Activated T-helper 2 cell treated with anti-CD3 and anti-CD28 coated beads, Interferon-gamma antibody, Interleukin-2, Interleukin-4, amounts not matched to agents 10 μg/mL and 5 μg/mL and 100 μg/mL, durations not matched to agents 14 hours and 24 hours and 36 hours (primary cell): ENCODE data around the gene TNS4. TPM values are rescaled to one million over a fixed set of nuclear protein-coding genes. Genes with fewer than 3 reads are reported as not detected.
A peak's percentile ranks its signal among the peaks of the same experiment; 100 is the strongest.

Source experiments
- DNase-seq: peaks from one replicate; pipeline ENCODE4 v3.0.0; 2021; ENCODE audit warnings: low spot score
- H3K27ac Mint-ChIP-seq: one replicate; pipeline ENCODE4 v1.8.0; 2021; ENCODE audit warnings: mixed read lengths
- H3K27me3 Mint-ChIP-seq: one replicate; pipeline ENCODE4 v1.8.0; 2021; ENCODE audit warnings: low read depth, mixed read lengths
- H3K36me3 Mint-ChIP-seq: one replicate; pipeline ENCODE4 v1.8.0; 2021; ENCODE audit warnings: low read depth, mixed read lengths
- H3K4me1 Mint-ChIP-seq: one replicate; pipeline ENCODE4 v1.8.0; 2021; ENCODE audit warnings: low read depth, mixed read lengths
- H3K4me3 Mint-ChIP-seq: one replicate; pipeline ENCODE4 v1.8.0; 2021; ENCODE audit warnings: low read depth, mild to moderate bottlenecking, moderate library complexity, mixed read lengths
- H3K9me3 Mint-ChIP-seq: one replicate; pipeline ENCODE4 v1.8.0; 2021; ENCODE audit warnings: mixed read lengths
- intact Hi-C: fragments of 100-400 bp; cut with micrococcal nuclease; formaldehyde crosslinking; loops from one replicate; pipeline ENCODE4 v1.15.1; 2023
- total RNA-seq: library from RNA; stranded (reverse); gene quantifications from 2 replicates; pipeline ENCODE4 v1.2.3, GENCODE V29; 2022

The TNS4 gene
- total RNA-seq, 1 donor from 2014 or later, result 9.0 TPM

DNA sequence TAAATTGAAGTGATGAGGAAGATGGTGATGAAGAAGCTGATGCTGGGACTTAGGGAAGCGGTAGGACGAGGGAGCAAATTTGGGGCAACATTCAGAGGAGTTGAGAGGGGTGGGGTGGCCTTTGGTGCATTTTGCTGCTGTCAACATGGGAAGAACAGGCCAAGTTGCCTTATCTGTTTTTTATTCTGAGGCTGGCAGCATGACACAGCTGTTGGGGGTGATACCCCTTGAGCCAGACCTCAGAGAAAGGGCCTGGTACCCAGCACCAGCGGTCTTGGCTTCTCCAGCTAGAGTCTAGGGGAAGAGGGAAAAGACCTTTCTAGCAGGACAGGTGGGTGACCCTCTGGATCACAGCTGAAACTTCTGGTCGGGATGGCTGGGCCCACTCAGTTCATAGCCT is 53.6 kb downstream of the TNS4 start:
- Mint-ChIP-seq H3K27me3 (no peaks in the 10 kb centered on the region), H3K27ac (peak overlapping the region; percentile 53), H3K9me3 (no peaks in the 10 kb centered on the region), H3K36me3 (peaks cover 19% of the 10 kb centered on the region), H3K4me1 (peaks cover 49% of the 10 kb centered on the region), H3K4me3 (peak overlapping the region; percentile 10)
- intact Hi-C loops, result loop anchor here (5.0 kb wide), 2 partner anchors 34 to 86 kb away; partner anchors contain the start of gene GJD3
- DNase-seq, result no peak

DNA sequence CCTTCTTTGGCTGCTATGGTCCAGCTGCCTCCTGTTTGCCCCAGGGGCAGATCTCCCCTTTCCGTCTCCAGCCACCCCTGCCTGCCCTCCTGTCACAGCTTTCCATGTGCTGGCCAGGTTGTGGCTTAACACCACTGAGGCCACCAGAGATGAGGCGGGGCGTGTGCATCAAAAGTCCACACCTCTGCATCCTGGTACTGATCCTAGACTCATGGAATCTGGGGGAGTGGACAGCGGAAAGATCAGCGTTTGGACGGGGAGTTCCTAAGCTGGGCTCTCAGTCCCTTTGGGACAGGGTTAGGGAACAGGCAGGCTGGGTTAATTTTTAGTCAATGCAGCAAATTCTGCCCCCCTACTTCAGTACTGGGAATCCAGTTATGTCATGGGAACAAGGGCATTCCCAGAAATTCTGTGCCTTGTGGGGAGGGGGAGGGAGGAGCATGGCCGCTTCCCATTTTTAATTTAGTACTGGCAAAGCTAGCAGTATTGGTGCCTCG is 54.2 kb downstream of the TNS4 start:
- no peak overlapping the region for H3K4me3 Mint-ChIP-seq
- no peak for DNase-seq
- H3K36me3 Mint-ChIP-seq, result peaks cover 13% of the 10 kb centered on the region
- intact Hi-C loops, result loop anchor here (5.0 kb wide), 2 partner anchors 35 to 85 kb away; partner anchors contain the start of gene GJD3
- no peaks in the 10 kb centered on the region for H3K9me3 Mint-ChIP-seq
- no peak overlapping the region for H3K27ac Mint-ChIP-seq
- peaks cover 46% of the 10 kb centered on the region for H3K4me1 Mint-ChIP-seq
- H3K27me3 Mint-ChIP-seq, result no peaks in the 10 kb centered on the region

GRCh38 chr17:40445751-40446468 is 55.5 kb downstream of the TNS4 start:
- H3K4me3 Mint-ChIP-seq, result peak overlapping the region; percentile 84
- H3K4me1 Mint-ChIP-seq, result peaks cover 42% of the 10 kb centered on the region

DNA sequence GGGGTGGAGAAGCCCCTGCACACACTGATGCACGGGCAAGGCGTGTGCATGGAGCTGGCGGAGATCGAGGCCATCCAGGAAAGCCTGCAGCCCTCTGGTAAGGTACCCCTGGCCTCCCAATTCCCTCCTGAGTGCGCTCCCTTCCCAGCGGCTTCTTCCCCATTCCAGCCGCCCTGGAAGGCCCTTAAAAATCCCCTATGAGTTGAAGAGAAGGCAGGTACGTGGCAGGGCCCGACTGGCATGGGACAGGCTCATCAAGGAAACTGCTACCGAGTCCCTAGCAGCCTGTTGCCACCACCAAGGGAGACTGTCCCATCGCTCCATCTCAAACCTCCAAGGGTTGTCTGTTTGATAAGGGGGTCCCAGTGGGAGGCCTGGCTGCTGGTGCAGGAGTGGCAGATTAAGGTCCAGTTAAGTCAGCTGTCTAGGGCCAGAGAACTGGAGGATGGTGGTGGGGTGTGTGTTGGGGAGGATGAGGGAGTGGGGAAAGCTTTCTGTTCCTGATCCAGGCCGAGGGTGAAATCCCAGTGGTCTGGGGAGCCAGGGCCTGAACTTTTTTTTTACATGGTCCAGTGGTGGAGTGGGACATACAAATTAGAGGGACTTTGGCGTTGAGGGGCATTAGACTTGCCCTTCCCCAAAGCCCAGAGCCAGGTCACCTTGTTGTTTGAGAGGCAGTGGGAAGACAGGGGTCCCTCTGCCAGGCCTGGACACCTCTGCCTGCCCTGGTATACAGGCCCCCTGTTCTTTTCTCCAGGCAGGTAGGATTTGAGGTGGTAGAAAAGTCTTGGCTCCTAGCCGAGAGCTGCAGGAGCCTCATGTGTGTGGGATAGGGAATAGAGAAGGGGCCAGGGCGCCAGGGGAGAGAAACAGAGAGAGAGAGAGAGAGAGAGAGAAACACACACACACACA is 57.2 kb downstream of the TNS4 start:
- Mint-ChIP-seq H3K4me3 (peak overlapping the region; percentile 84), H3K36me3 (peaks cover 4% of the 10 kb centered on the region), H3K9me3 (no peaks in the 10 kb centered on the region), H3K4me1 (peaks cover 41% of the 10 kb centered on the region), H3K27ac (peak overlapping the region; percentile 89), H3K27me3 (no peaks in the 10 kb centered on the region)
- DNase-seq, result peak; percentile 23
- intact Hi-C loops, result loop anchor here (2.0 to 5.0 kb wide), 2 partner anchors 17 to 42 kb away; no protein-coding TSS in a partner anchor

More at GRCh38 chr17:40445751-40446468, 55.5 kb downstream of the TNS4 start:
- no peaks in the 10 kb centered on the region for H3K9me3 Mint-ChIP-seq
- H3K27ac Mint-ChIP-seq, result peak overlapping the region; percentile 89
- intact Hi-C loops, result loop anchor here (1.0 to 5.0 kb wide), 3 partner anchors 36 to 85 kb away; partner anchors contain the start of gene GJD3
- DNase-seq, result no peak
- H3K27me3 Mint-ChIP-seq, result no peaks in the 10 kb centered on the region
- peaks cover 8% of the 10 kb centered on the region for H3K36me3 Mint-ChIP-seq

DNA sequence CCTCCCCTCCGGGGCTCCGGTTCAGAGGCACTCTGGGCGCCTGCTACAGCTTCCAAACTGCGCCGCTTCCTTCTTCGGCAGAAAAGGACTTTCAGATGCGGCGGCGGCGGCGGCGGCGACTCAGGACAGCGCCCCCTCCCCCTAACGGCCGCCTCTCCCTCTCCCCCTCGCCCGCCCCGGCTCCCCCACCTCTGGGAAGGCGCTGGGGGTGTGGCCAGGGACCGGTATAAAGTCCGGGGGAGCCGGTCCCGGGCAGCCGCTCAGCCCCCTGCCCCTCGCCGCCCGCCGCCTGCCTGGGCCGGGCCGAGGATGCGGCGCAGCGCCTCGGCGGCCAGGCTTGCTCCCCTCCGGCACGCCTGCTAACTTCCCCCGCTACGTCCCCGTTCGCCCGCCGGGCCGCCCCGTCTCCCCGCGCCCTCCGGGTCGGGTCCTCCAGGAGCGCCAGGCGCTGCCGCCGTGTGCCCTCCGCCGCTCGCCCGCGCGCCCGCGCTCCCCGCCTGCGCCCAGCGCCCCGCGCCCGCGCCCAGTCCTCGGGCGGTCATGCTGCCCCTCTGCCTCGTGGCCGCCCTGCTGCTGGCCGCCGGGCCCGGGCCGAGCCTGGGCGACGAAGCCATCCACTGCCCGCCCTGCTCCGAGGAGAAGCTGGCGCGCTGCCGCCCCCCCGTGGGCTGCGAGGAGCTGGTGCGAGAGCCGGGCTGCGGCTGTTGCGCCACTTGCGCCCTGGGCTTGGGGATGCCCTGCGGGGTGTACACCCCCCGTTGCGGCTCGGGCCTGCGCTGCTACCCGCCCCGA is 58.0 kb downstream of the TNS4 start, which contains the start of gene IGFBP4:
Gene IGFBP4, plus strand, starts transcription at position 255 of the 792 bp plus-strand sequence. Its CDS starts 286 bp downstream, at position 541.
- intact Hi-C loops, result loop anchor here (2.0 to 5.0 kb wide), 2 partner anchors 17 to 41 kb away; no protein-coding TSS in a partner anchor
- no peaks in the 10 kb centered on the region for H3K27me3 Mint-ChIP-seq
- no peaks in the 10 kb centered on the region for H3K9me3 Mint-ChIP-seq
- peak within 1 kb of the TSS; percentile 89 for H3K27ac Mint-ChIP-seq
- H3K4me3 Mint-ChIP-seq, result peak within 1 kb of the TSS; percentile 84
- peaks cover under 1% of the 10 kb centered on the region for H3K36me3 Mint-ChIP-seq
- peak; percentile 66 for DNase-seq
- peaks cover 36% of the 10 kb centered on the region for H3K4me1 Mint-ChIP-seq

GRCh38 chr17:40442392-40443195 is 58.8 kb downstream of the TNS4 start:
- Mint-ChIP-seq H3K27me3 (no peaks in the 10 kb centered on the region), H3K4me3 (peak overlapping the region; percentile 15), H3K9me3 (no peaks in the 10 kb centered on the region), H3K4me1 (peaks cover 31% of the 10 kb centered on the region), H3K36me3 (no peaks in the 10 kb centered on the region), H3K27ac (no peak overlapping the region)
- intact Hi-C loops, result loop anchor here (2.0 to 5.0 kb wide), 2 partner anchors 16 to 40 kb away; no protein-coding TSS in a partner anchor
- DNase-seq, result no peak

DNA sequence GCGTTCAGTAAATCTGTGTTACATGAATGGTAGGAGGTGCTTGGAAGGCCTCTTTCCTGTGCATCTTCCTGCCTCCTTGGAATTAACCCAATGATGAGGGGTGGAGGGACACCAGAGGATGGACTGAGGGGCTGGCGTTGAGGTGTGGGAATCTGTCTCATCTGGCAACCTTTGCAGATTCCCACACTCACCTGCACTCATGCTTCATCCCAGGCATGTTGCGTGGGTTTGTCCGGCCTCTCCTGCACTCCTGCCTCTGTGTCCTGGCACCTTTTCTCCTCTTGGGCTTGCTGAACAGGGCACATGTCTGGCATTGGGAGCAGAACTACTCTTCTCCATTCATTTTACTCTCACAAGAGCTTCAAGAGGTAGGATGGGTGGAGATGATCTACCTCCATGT is 61.3 kb downstream of the TNS4 start:
- Mint-ChIP-seq H3K27ac (no peak overlapping the region), H3K9me3 (no peaks in the 10 kb centered on the region), H3K4me1 (peaks cover 21% of the 10 kb centered on the region), H3K27me3 (no peaks in the 10 kb centered on the region), H3K36me3 (no peaks in the 10 kb centered on the region), H3K4me3 (no peak overlapping the region)
- intact Hi-C loops, result loop anchor here (5.0 kb wide), 1 partner anchor 38 kb away; no protein-coding TSS in a partner anchor
- no peak for DNase-seq

DNA sequence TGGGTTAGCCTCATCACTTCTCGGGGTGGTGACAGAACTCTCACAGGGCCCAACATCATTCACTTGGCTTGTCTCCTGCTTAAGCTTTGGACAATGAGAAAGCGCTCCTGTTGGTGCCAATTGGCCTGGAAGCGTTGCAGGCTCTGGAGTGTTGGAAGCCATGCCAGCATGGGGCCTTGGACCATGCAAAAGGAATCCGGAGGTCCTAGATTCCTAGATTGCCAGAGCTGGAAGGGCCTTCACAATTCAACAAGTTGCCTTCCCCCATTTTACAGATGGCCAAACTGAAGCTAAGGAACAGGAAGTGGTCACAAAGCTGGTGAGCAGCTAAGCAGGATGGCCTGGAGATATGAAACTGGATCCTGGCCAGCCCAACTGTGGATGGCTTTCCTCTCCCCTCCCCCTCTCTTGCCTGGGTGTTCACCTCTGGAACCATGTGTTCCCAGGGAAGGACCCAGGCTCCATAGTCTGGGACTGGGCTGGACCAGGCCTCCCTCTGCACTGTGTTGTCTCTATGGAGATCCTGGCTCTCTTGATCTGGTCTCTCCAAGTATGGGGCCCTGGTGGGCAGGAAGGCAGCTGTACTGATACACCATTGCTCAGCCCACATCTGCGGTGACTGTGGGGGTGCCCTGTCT is 64.2 kb downstream of the TNS4 start:
- intact Hi-C loops, result no loop called here
- no peak overlapping the region for H3K27ac Mint-ChIP-seq

GRCh38 chr17:40436636-40437035 is 64.8 kb downstream of the TNS4 start:
- no peak for DNase-seq
- Mint-ChIP-seq H3K27ac (no peak overlapping the region), H3K36me3 (no peaks in the 10 kb centered on the region), H3K27me3 (no peaks in the 10 kb centered on the region), H3K4me1 (peaks cover 24% of the 10 kb centered on the region), H3K4me3 (no peak overlapping the region), H3K9me3 (no peaks in the 10 kb centered on the region)
- intact Hi-C loops, result no loop called here

More for the DNA sequence above, 64.2 kb downstream of the TNS4 start:
- Mint-ChIP-seq H3K4me1 (peaks cover 24% of the 10 kb centered on the region), H3K36me3 (no peaks in the 10 kb centered on the region), H3K27me3 (no peaks in the 10 kb centered on the region), H3K9me3 (no peaks in the 10 kb centered on the region), H3K4me3 (no peak overlapping the region)
- DNase-seq, result no peak

GRCh38 chr17:40433551-40434415 is 67.6 kb downstream of the TNS4 start:
- Mint-ChIP-seq H3K4me3 (no peak overlapping the region), H3K9me3 (no peaks in the 10 kb centered on the region), H3K27ac (no peak overlapping the region), H3K27me3 (peaks cover 2% of the 10 kb centered on the region), H3K36me3 (no peaks in the 10 kb centered on the region), H3K4me1 (peaks cover 24% of the 10 kb centered on the region)
- no peak for DNase-seq
- intact Hi-C loops, result no loop called here
